MCF 10A (cell line): ENCODE data around the gene GNLY. TPM values are rescaled to one million over a fixed set of nuclear protein-coding genes. Genes with fewer than 3 reads are reported as not detected.

Experiments used
- BruUV-seq: library from RNA; stranded (reverse); fragments of 400-500 nt; replicated peaks from 2 replicates; lab custom pipeline; 2021; lab: Mats Ljungman, UMichigan
- CTCF ChIA-PET: fragments of 300-600 bp; sonication (Branson Sonifier 250); formaldehyde crosslinking; extraction: SDS; loops from one replicate; lab custom pipeline; 2021; ENCODE audit warnings: antibody characterized with exemption, inconsistent platforms; lab: Yijun Ruan, JAX
- POLR2A ChIA-PET: fragments of 300-600, 350-650 bp; sonication (Branson Sonifier 250); formaldehyde crosslinking; extraction: SDS; loops from one replicate; lab custom pipeline; 2020; ENCODE audit warnings: antibody characterized with exemption, inconsistent platforms; lab: Yijun Ruan, JAX
- DNase-seq: peaks from one replicate; pipeline ENCODE4 v3.0.0-alpha.2; 2018; ENCODE audit not compliant: unreplicated experiment
- H3K27ac Mint-ChIP-seq: one replicate; pipeline ENCODE4 v1.8.0; 2022; ENCODE audit warnings: mild to moderate bottlenecking, low read depth, mixed read lengths; ENCODE audit not compliant: unreplicated experiment
- H3K27me3 Mint-ChIP-seq: one replicate; pipeline ENCODE4 v1.8.0; 2022; ENCODE audit warnings: mixed read lengths; ENCODE audit not compliant: insufficient read depth, unreplicated experiment
- H3K36me3 Mint-ChIP-seq: one replicate; pipeline ENCODE4 v1.8.0; 2022; ENCODE audit warnings: mild to moderate bottlenecking, moderate library complexity, mixed read lengths; ENCODE audit not compliant: insufficient read depth, unreplicated experiment
- H3K4me1 Mint-ChIP-seq: one replicate; pipeline ENCODE4 v1.8.0; 2022; ENCODE audit warnings: mixed read lengths; ENCODE audit not compliant: insufficient read depth, unreplicated experiment
- H3K4me3 Mint-ChIP-seq: one replicate; pipeline ENCODE4 v1.8.0; 2022; ENCODE audit warnings: mild to moderate bottlenecking, moderate library complexity, mixed read lengths; ENCODE audit not compliant: unreplicated experiment
- H3K9me3 Mint-ChIP-seq: one replicate; pipeline ENCODE4 v1.8.0; 2022; ENCODE audit warnings: mixed read lengths; ENCODE audit not compliant: unreplicated experiment
- intact Hi-C: fragments of 100-400 bp; cut with micrococcal nuclease; formaldehyde crosslinking; loops from 2 replicates; pipeline ENCODE4 v1.14.1; 2022
- total RNA-seq: library from RNA; stranded (reverse); gene quantifications from 2 replicates; pipeline ENCODE4 v1.2.3, GENCODE V29; 2022
- TF ChIP-seq, protein P1 (sequence below): fragments of 200-600 bp; IDR thresholded peaks from one replicate; pipeline ENCODE4 v1.8.0; 2022; ENCODE audit warnings: antibody characterized with exemption, mild to moderate bottlenecking; ENCODE audit not compliant: unreplicated experiment

Gene GNLY
- total RNA-seq, 1 experiment from 2014 or later, result not detected

DNA sequence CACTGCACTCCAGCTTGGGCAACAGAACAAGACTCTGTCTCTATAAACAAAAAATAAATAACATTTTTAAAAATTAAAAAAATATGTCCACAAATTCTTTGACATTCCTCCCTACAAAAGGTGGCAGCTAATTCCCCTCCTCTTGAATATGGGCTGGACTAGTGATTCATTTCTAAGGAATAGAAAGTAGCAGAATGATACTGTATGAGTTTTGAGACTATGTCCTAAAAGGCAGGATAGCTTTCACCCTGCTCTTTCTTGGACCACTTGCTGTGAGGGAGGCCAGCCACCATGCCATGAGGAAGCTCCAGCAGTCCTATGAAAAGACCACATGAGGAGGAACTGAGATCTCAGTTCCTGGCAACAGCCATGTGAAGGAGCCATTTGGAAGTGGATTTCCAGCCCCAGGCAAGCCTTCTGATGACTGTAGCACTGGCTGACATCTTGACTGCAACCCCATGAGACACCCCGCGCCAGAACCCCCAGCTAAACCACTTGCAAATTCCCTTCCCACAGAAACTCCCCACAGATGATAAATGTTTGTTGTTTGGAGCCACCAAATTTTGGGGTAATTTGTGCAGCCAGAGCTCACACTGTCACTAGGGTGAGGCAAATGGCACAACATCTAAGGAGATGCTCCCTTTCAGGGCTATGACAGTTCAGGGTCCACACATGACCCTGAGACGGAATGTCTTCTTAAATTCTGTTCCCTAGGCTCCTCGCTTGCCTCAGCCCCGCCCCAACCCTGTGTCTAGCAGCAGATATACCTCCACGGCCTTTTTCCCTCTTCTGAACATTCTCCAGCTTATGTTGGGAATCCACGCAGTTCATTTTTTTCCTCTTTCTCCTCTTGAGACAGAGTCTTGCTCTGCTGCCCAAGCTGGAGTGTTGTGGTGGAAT, 42.5 kb downstream of the GNLY start:
- H3K4me3 Mint-ChIP-seq, result no peak overlapping the region
- BruUV-seq, result no TSS peak
- intact Hi-C loops, result no loop called here
- H3K27ac Mint-ChIP-seq, result no peak overlapping the region
- H3K27me3 Mint-ChIP-seq, result no peaks in the 10 kb centered on the region
- peaks cover 6% of the 10 kb centered on the region for H3K4me1 Mint-ChIP-seq
- ChIA-PET CTCF (interaction anchor here (1.1 to 4.1 kb wide), 4 partner anchors 7 to 77 kb away, joined by 3 to 22 read pairs (median 17); no protein-coding TSS in a partner anchor), POLR2A (interaction anchor here (1.3 kb wide), 1 partner anchor 121 kb away, joined by 3 read pairs; the partner anchor contains the start of gene USP39)
- DNase-seq, result no peak
- no peaks in the 10 kb centered on the region for H3K36me3 Mint-ChIP-seq
- no peaks in the 10 kb centered on the region for H3K9me3 Mint-ChIP-seq
- TF ChIP-seq, protein P1, sequence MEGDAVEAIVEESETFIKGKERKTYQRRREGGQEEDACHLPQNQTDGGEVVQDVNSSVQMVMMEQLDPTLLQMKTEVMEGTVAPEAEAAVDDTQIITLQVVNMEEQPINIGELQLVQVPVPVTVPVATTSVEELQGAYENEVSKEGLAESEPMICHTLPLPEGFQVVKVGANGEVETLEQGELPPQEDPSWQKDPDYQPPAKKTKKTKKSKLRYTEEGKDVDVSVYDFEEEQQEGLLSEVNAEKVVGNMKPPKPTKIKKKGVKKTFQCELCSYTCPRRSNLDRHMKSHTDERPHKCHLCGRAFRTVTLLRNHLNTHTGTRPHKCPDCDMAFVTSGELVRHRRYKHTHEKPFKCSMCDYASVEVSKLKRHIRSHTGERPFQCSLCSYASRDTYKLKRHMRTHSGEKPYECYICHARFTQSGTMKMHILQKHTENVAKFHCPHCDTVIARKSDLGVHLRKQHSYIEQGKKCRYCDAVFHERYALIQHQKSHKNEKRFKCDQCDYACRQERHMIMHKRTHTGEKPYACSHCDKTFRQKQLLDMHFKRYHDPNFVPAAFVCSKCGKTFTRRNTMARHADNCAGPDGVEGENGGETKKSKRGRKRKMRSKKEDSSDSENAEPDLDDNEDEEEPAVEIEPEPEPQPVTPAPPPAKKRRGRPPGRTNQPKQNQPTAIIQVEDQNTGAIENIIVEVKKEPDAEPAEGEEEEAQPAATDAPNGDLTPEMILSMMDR, result no peak

DNA sequence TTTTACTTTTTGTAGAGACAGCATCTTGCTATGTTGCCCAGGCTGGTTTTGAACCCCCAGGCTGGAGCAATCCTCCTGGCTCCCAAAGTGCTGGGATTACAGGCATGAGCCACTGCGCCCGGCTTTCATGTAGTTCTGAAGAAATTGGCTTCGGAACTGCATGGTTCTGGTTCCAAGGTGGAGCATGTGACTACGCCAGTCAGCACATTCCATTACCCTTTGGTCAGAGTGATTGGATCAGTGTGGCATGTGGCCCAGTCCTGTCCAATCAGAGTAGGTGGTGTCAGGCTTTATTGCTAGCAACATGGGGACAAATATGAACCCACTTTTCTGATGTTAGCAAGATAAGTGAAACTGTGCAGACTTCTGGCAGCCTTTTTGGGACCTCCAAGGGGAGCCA, 43.3 kb downstream of the GNLY start:
- no peaks in the 10 kb centered on the region for H3K9me3 Mint-ChIP-seq
- CTCF ChIA-PET, result interaction anchor here (1.1 to 4.1 kb wide), 4 partner anchors 8 to 76 kb away, joined by 4 to 22 read pairs (median 17); no protein-coding TSS in a partner anchor
- no peak overlapping the region for H3K27ac Mint-ChIP-seq
- POLR2A ChIA-PET, result interaction anchor here (0.6 to 1.7 kb wide), 5 partner anchors 8 to 368 kb away, joined by 3 to 6 read pairs (median 3); partner anchors contain the start of genes POLR1A, PTCD3 and USP39
- H3K4me3 Mint-ChIP-seq, result no peak overlapping the region
- BruUV-seq, result no TSS peak
- peak; percentile 50 for DNase-seq
- intact Hi-C loops, result no loop called here
- H3K27me3 Mint-ChIP-seq, result no peaks in the 10 kb centered on the region
- H3K4me1 Mint-ChIP-seq, result peaks cover 13% of the 10 kb centered on the region
- TF ChIP-seq, protein P1, result no peak
- H3K36me3 Mint-ChIP-seq, result no peaks in the 10 kb centered on the region

DNA sequence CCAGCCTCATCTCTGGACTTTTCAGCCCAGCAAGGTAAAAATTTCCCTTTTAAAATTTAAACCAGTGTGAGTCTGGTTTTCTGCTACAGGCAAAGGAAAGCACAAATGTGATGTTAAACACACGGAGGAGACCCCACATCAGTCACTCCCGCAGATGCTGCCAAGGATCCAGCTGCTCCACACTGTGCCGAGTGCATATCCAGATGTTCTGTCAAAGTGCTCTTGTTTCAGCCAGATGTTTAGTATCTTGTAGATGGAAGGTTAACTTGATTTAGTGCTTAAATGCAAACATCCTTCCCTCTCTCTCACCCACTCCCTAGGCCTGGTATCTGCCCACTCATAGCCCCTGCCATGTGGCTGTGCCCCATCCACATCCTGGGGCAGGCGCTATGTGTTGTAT, 43.8 kb downstream of the GNLY start:
- no peak overlapping the region for H3K27ac Mint-ChIP-seq
- no peak for DNase-seq
- H3K4me1 Mint-ChIP-seq, result peaks cover 18% of the 10 kb centered on the region
- ChIA-PET CTCF (interaction anchor here (0.7 to 4.1 kb wide), 6 partner anchors 9 to 100 kb away, joined by 3 to 22 read pairs (median 11); no protein-coding TSS in a partner anchor), POLR2A (interaction anchor here (0.6 to 1.7 kb wide), 4 partner anchors 9 to 368 kb away, joined by 3 to 6 read pairs (median 4); partner anchors contain the start of genes POLR1A and PTCD3)
- no peaks in the 10 kb centered on the region for H3K27me3 Mint-ChIP-seq
- no peaks in the 10 kb centered on the region for H3K9me3 Mint-ChIP-seq
- no peak overlapping the region for H3K4me3 Mint-ChIP-seq
- H3K36me3 Mint-ChIP-seq, result no peaks in the 10 kb centered on the region
- BruUV-seq, result no TSS peak
- TF ChIP-seq, protein P1, result no peak
- intact Hi-C loops, result no loop called here

DNA sequence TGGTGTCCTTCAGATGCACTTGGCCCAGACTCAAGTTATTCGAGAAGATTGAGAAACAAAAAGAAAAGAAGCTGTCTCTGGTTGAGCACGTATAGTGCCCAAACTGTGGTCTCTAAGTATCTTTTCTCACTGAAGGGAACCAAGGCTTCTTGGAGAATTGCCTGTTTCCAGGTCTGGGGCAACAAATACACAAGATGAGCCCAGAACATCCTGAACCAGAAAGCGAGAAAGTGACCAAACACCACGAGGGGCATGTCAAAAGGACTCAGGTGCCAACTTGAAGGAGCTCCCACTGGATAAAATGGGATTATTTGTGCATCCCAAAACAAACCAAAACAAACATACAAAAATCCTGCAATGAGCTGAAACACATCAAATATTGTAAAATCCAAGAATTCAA, 46.0 kb downstream of the GNLY start:
- Mint-ChIP-seq H3K9me3 (no peaks in the 10 kb centered on the region), H3K36me3 (no peaks in the 10 kb centered on the region), H3K27me3 (peaks cover 3% of the 10 kb centered on the region), H3K4me1 (peaks cover 29% of the 10 kb centered on the region), H3K4me3 (no peak overlapping the region), H3K27ac (peak overlapping the region; percentile 28)
- ChIA-PET CTCF (interaction anchor here (0.6 to 4.1 kb wide), 4 partner anchors 11 to 102 kb away, joined by 4 to 21 read pairs (median 12); no protein-coding TSS in a partner anchor), POLR2A (interaction anchor here (0.6 to 1.1 kb wide), 4 partner anchors 9 to 32 kb away, joined by 3 to 4 read pairs (median 3); no protein-coding TSS in a partner anchor)
- no peak for DNase-seq
- TF ChIP-seq, protein P1, result no peak
- BruUV-seq, result no TSS peak
- intact Hi-C loops, result no loop called here
